Upper lobe of right lung (tissue), 1 donor: ENCODE measurements around the gene FAM184B. TPM values are rescaled to one million over a fixed set of nuclear protein-coding genes. Genes with fewer than 3 reads are reported as not detected.

Experiments
- ATAC-seq: fragments of 200-7000 bp; cut with Tn5 transposase; one replicate; pipeline ENCODE4 v1.9.1; 2020; ENCODE audit warnings: mild to moderate bottlenecking, moderate library complexity
- DNase-seq: peaks from one replicate; pipeline ENCODE4 v3.0.0-alpha.2; 2020
- H3K27ac ChIP-seq: fragments of 200-600 bp; one replicate; pipeline ENCODE4 v1.8.0; 2022
- H3K27me3 ChIP-seq: fragments of 200-600 bp; one replicate; pipeline ENCODE4 v1.8.0; 2022; ENCODE audit warnings: mild to moderate bottlenecking
- H3K36me3 ChIP-seq: fragments of 200-600 bp; one replicate; pipeline ENCODE4 v1.8.0; 2022
- H3K4me1 ChIP-seq: fragments of 200-600 bp; one replicate; pipeline ENCODE4 v1.8.0; 2022
- H3K4me3 ChIP-seq: fragments of 200-600 bp; one replicate; pipeline ENCODE4 v1.8.0; 2022; ENCODE audit warnings: mild to moderate bottlenecking
- H3K9me3 ChIP-seq: fragments of 200-600 bp; one replicate; pipeline ENCODE4 v1.8.0; 2022
- CTCF ChIP-seq: fragments of 200-600 bp; IDR thresholded peaks from one replicate; pipeline ENCODE4 v1.8.0; 2022; ENCODE audit warnings: antibody characterized with exemption
- intact Hi-C: fragments of 100-400 bp; cut with DNase I; formaldehyde crosslinking; loops from one replicate; pipeline ENCODE4 v1.11.0; 2022
- total RNA-seq: library from RNA; stranded (reverse); fragmentation: NEBNext Ultra II Directional; extraction: Animal tissue kit (Norgen Biotek cat#: 25700); gene quantifications from one replicate; pipeline ENCODE4 v1.2.1, GENCODE V29; 2021
- donor health status: DM: no; HTN: yes; CAD: no; lungs with severe emphysema.

The FAM184B gene
- total RNA-seq, 1 donor from 2014 or later = 0.17 TPM

- H3K27me3 ChIP-seq = no peaks in the 10 kb centered on the region
- no peak for DNase-seq
- H3K36me3 ChIP-seq = no peaks in the 10 kb centered on the region
- TF ChIP-seq CTCF = no peak
- H3K9me3 ChIP-seq = no peaks in the 10 kb centered on the region
- H3K4me3 ChIP-seq = no peak overlapping the region
- H3K27ac ChIP-seq = no peak overlapping the region
- ATAC-seq = peak; percentile 69
- intact Hi-C loops = no loop called here
- H3K4me1 ChIP-seq = no peaks in the 10 kb centered on the region
Observed at GRCh38 chr4:17771284-17771908, 10.0 kb downstream of the FAM184B start.

GRCh38 chr4:17770845-17771244, 10.6 kb downstream of the FAM184B start:
- H3K4me3 ChIP-seq = no peak overlapping the region
- intact Hi-C loops = no loop called here
- H3K9me3 ChIP-seq = no peaks in the 10 kb centered on the region
- ATAC-seq (no peak), DNase-seq (no peak)
- no peak overlapping the region for H3K27ac ChIP-seq
- no peaks in the 10 kb centered on the region for H3K27me3 ChIP-seq
- H3K4me1 ChIP-seq = no peaks in the 10 kb centered on the region
- no peak for TF ChIP-seq CTCF
- H3K36me3 ChIP-seq = no peaks in the 10 kb centered on the region

- Histone ChIP-seq H3K36me3 (no peaks in the 10 kb centered on the region), H3K9me3 (no peaks in the 10 kb centered on the region), H3K27me3 (no peaks in the 10 kb centered on the region), H3K27ac (no peak overlapping the region), H3K4me3 (no peak overlapping the region), H3K4me1 (no peaks in the 10 kb centered on the region)
- ATAC-seq (peak; percentile 83), DNase-seq (no peak)
- TF ChIP-seq CTCF = no peak
- intact Hi-C loops = no loop called here
Observed at GRCh38 chr4:17769406-17770174, 11.8 kb downstream of the FAM184B start.

GRCh38 chr4:17766826-17767458, 14.5 kb downstream of the FAM184B start:
- no peaks in the 10 kb centered on the region for H3K9me3 ChIP-seq
- DNase-seq (no peak), ATAC-seq (no peak)
- H3K4me1 ChIP-seq = no peaks in the 10 kb centered on the region
- H3K27me3 ChIP-seq = no peaks in the 10 kb centered on the region
- no peaks in the 10 kb centered on the region for H3K36me3 ChIP-seq
- TF ChIP-seq CTCF = no peak
- H3K27ac ChIP-seq = no peak overlapping the region
- intact Hi-C loops = no loop called here
- H3K4me3 ChIP-seq = no peak overlapping the region

GRCh38 chr4:17765514-17766286, 15.7 kb downstream of the FAM184B start:
- Histone ChIP-seq H3K27ac (no peak overlapping the region), H3K9me3 (no peaks in the 10 kb centered on the region), H3K27me3 (no peaks in the 10 kb centered on the region), H3K4me3 (no peak overlapping the region), H3K36me3 (no peaks in the 10 kb centered on the region), H3K4me1 (no peaks in the 10 kb centered on the region)
- no peak for TF ChIP-seq CTCF
- intact Hi-C loops = no loop called here
- no peak for ATAC-seq
- DNase-seq = no peak
